HK-2 (cell line): ENCODE data around the gene SIRPB2.

Experiments
- DNase-seq: peaks from one replicate; pipeline ENCODE4 v3.0.0-alpha.2; 2018; ENCODE audit not compliant: unreplicated experiment

SIRPB2 gene

GRCh38 chr20:1441133-1441532, 50.1 kb downstream of the SIRPB2 start:
- DNase-seq = no peak

- DNase-seq = no peak
Measured at GRCh38 chr20:1440024-1440423, 51.2 kb downstream of the SIRPB2 start.

GRCh38 chr20:1438361-1438760, 52.9 kb downstream of the SIRPB2 start:
- no peak for DNase-seq

GRCh38 chr20:1437235-1437904, 53.9 kb downstream of the SIRPB2 start:
- peak; percentile 75 for DNase-seq

GRCh38 chr20:1436263-1436662, 55.0 kb downstream of the SIRPB2 start:
- DNase-seq = no peak

- DNase-seq = no peak
Measured at GRCh38 chr20:1435337-1435699, 55.9 kb downstream of the SIRPB2 start.

GRCh38 chr20:1434571-1435336, 56.5 kb downstream of the SIRPB2 start:
- DNase-seq = peak; percentile 62

GRCh38 chr20:1431158-1431557, 60.1 kb downstream of the SIRPB2 start:
- DNase-seq = no peak

- no peak for DNase-seq
Measured at GRCh38 chr20:1430004-1430451, 61.2 kb downstream of the SIRPB2 start.

- DNase-seq = no peak
Measured at GRCh38 chr20:1429143-1429728, 62.0 kb downstream of the SIRPB2 start.

GRCh38 chr20:1427457-1428054, 63.7 kb downstream of the SIRPB2 start:
- no peak for DNase-seq

- no peak for DNase-seq
Measured at GRCh38 chr20:1426231-1426849, 64.9 kb downstream of the SIRPB2 start.
